Spleen (tissue), 11 donors: ENCODE measurements around the gene RYR3. TPM values are rescaled to one million over a fixed set of nuclear protein-coding genes. Genes with fewer than 3 reads are reported as not detected.
A peak's percentile ranks its signal among the peaks of the same experiment; 100 is the strongest.

Experiments
- DNase-seq: peaks from one replicate; pipeline ENCODE4 v3.0.0-alpha.2; 2020
- H3K27ac ChIP-seq, 8 donors: fragments of 200-600 bp; sonication (generic) in 7 of 8; 1 replicate in 4 of 8; 2 replicates in 4 of 8; pipeline versions ENCODE4 v1.5.0 to v1.8.0; 2016 to 2021; ENCODE audit warnings: inconsistent platforms in 4 of 8, mild to moderate bottlenecking in 4 of 8, moderate library complexity in 1 of 8
- H3K27me3 ChIP-seq, 7 donors: fragments of 200-600 bp; sonication (generic) in 6 of 7; replicated peaks in 1 of 7; 1 replicate in 4 of 7; 2 replicates in 3 of 7; pipeline versions ENCODE4 v1.5.0 to v1.8.0; 2016 to 2021; ENCODE audit warnings: inconsistent platforms in 3 of 7, mild to moderate bottlenecking in 1 of 7
- H3K36me3 ChIP-seq, 6 donors: fragments of 200-600 bp; sonication (generic) in 5 of 6; 1 replicate in 4 of 6; 2 replicates in 2 of 6; pipeline versions ENCODE4 v1.5.0 to v1.8.0; 2016 to 2021; ENCODE audit warnings: inconsistent platforms in 2 of 6
- H3K4me1 ChIP-seq, 6 donors: fragments of 200-600 bp; sonication (generic) in 5 of 6; 1 replicate in 3 of 6; 2 replicates in 3 of 6; pipeline versions ENCODE4 v1.5.0 to v1.8.0; 2016 to 2021; ENCODE audit warnings: inconsistent platforms in 3 of 6
- H3K4me3 ChIP-seq, 8 donors: fragments of 200-600 bp; sonication (generic) in 7 of 8; 1 replicate in 4 of 8; 2 replicates in 4 of 8; pipeline versions ENCODE4 v1.5.0 to v1.8.0; 2016 to 2021; ENCODE audit warnings: inconsistent platforms in 4 of 8, mild to moderate bottlenecking in 4 of 8, moderate library complexity in 2 of 8
- H3K9me3 ChIP-seq, 8 donors: fragments of 200-600 bp; sonication (generic) in 7 of 8; 1 replicate in 4 of 8; 2 replicates in 4 of 8; pipeline versions ENCODE4 v1.5.0 to v1.8.0; 2016 to 2021; ENCODE audit warnings: inconsistent platforms in 4 of 8
- POLR2A ChIP-seq, 3 donors: fragments of 450-650 bp; IDR thresholded peaks; one replicate each; pipeline ENCODE4 v1.5.1; 2017; ENCODE audit warnings: antibody characterized with exemption in 3 of 3, mild to moderate bottlenecking in 1 of 3
- POLR2AphosphoS5 ChIP-seq, 3 donors: sonication (generic); formaldehyde crosslinking; IDR thresholded peaks; one replicate each; pipeline ENCODE4 v1.5.1; 2017; ENCODE audit warnings: antibody characterized with exemption in 3 of 3
- WGBS, 5 donors: extraction: QIAGEN DNeasy Blood & Tissue Kit in 3 of 5; methylation state at CpG; one replicate each; pipeline versions ENCODE4 v1.1.5 to v1.1.7; 2013 to 2018; 5-methylcytosine and 5-hydroxymethylcytosine counted together
- intact Hi-C: fragments of 100-400 bp; cut with DNase I; formaldehyde crosslinking; loops from one replicate; pipeline ENCODE4 v1.15.0; 2023; ENCODE audit warnings: low total_unique reads
- polyA plus RNA-seq, 3 donors: library from polyadenylated mRNA; stranded (reverse); fragments of 200-250 nt; gene quantifications; one replicate each; pipeline ENCODE4 v1.2.1, GENCODE V29; 2013
- total RNA-seq, 7 donors: library from RNA; depleted of rRNA in 3 of 7; stranded (reverse); fragments of >200 nt in 3 of 7; fragmentation: NEBNext Ultra II Directional in 4 of 7; extraction: Animal tissue kit (Norgen Biotek cat#: 25700) in 4 of 7; gene quantifications; one replicate each; pipeline versions ENCODE4 v1.1.0 to v1.2.1, GENCODE V29; 2016 to 2021
- TF ChIP-seq, protein P1 (sequence below), 11 experiments: fragments of 200-600 bp in 7 of 11; fragments of 450-650 bp in 4 of 11; sonication (generic) in 4 of 11; IDR thresholded peaks in 8 of 11; conservative IDR thresholded peaks in 3 of 11; 1 replicate in 7 of 11; 2 replicates in 4 of 11; pipeline versions ENCODE4 v1.4.0 to v1.8.0; 2016 to 2021; ENCODE audit warnings: antibody characterized with exemption in 11 of 11, inconsistent platforms in 4 of 11, mild to moderate bottlenecking in 1 of 11
- donor health status: healthy with polysubstance abuse.
- donor health status: DM: no; HTN: no; CAD: no; lungs with moderate emphysema.
- donor health status: DM: no; HTN: no; CAD: no.
- donor health status: Bipolar disorder and iron deficiency.
- donor health status: healthy.
- donor health status: DM: no; HTN: no; CAD: no.
- donor health status: DM: yes; HTN: yes; CAD: no.

Gene RYR3
- total and polyA plus RNA-seq, 10 donors = 0.11 to 5.9 (median 1.3) TPM

DNA sequence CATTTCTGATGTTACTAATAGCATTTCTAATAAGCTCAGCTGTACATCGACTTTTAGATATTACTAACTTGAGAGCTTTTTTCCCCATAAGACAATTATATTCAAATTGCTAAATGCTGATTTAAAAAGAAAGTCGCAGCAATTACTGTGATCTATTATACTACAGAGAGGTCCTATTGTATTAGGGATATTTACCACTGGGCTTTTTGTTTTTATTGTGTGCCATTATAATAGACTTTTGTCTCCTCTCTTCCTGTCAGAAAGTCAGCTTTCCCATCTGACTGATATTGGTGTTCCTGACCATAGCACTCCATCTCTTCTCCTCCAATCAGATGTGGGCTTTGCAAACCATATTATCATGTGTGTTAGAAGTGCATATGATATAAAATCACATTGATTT, 27.2 kb upstream of the RYR3 start:
- DNase-seq = no peak
- WGBS, 5 donors = 83 to 91% (median 88%) methylated on average over 2 of the region's 2 CpGs
- Histone ChIP-seq H3K4me3 (no peak overlapping the region), H3K27me3 (peaks cover 0 to 6% (median 0%) of the 10 kb centered on the region in 7 donors), H3K4me1 (no peaks in the 10 kb centered on the region), H3K9me3 (no peaks in the 10 kb centered on the region), H3K27ac (no peak overlapping the region), H3K36me3 (no peaks in the 10 kb centered on the region)
- TF ChIP-seq POLR2AphosphoS5 (IDR thresholded peaks at IDR 0.05) (no peak), POLR2A (IDR thresholded peaks at IDR 0.05) (no peak)
- TF ChIP-seq, protein P1, sequence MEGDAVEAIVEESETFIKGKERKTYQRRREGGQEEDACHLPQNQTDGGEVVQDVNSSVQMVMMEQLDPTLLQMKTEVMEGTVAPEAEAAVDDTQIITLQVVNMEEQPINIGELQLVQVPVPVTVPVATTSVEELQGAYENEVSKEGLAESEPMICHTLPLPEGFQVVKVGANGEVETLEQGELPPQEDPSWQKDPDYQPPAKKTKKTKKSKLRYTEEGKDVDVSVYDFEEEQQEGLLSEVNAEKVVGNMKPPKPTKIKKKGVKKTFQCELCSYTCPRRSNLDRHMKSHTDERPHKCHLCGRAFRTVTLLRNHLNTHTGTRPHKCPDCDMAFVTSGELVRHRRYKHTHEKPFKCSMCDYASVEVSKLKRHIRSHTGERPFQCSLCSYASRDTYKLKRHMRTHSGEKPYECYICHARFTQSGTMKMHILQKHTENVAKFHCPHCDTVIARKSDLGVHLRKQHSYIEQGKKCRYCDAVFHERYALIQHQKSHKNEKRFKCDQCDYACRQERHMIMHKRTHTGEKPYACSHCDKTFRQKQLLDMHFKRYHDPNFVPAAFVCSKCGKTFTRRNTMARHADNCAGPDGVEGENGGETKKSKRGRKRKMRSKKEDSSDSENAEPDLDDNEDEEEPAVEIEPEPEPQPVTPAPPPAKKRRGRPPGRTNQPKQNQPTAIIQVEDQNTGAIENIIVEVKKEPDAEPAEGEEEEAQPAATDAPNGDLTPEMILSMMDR (IDR thresholded peaks at IDR 0.05 in 8 of 11, conservative IDR thresholded peaks at IDR 0.05 in 3 of 11) = no peak
- intact Hi-C loops = no loop called here

DNA sequence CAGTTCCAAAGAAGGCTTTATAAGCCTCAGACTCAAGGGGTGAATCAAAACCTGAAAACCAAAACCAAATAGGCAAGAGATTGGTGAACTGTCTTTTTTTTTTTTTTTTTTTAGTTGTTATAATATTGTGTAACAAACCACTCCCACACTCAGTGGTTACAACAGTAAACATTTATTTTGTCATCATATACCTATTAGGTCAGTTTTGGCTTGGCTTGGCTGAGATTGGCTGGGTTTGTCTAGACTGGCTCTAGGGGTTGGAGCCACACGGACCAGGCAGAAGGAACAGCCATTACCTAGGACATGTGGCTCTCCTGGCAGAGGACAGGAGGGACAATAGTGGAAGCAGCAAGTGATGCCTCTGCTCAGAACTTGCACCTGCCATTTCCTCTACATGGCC, 26.4 kb upstream of the RYR3 start:
- no peak overlapping the region for H3K27ac ChIP-seq
- no peak overlapping the region for H3K4me3 ChIP-seq
- no peak for DNase-seq
- WGBS, 5 donors = 62 to 86% (median 71%) methylated on average over 1 of the region's 1 CpG
- H3K4me1 ChIP-seq = no peaks in the 10 kb centered on the region
- no peak for TF ChIP-seq POLR2A (IDR thresholded peaks at IDR 0.05)
- TF ChIP-seq POLR2AphosphoS5 (IDR thresholded peaks at IDR 0.05) = no peak
- TF ChIP-seq, protein P1 (IDR thresholded peaks at IDR 0.05 in 8 of 11, conservative IDR thresholded peaks at IDR 0.05 in 3 of 11) = no peak
- peaks cover 0 to 3% (median 0%) of the 10 kb centered on the region in 7 donors for H3K27me3 ChIP-seq
- intact Hi-C loops = no loop called here
- no peaks in the 10 kb centered on the region for H3K36me3 ChIP-seq
- no peaks in the 10 kb centered on the region for H3K9me3 ChIP-seq

DNA sequence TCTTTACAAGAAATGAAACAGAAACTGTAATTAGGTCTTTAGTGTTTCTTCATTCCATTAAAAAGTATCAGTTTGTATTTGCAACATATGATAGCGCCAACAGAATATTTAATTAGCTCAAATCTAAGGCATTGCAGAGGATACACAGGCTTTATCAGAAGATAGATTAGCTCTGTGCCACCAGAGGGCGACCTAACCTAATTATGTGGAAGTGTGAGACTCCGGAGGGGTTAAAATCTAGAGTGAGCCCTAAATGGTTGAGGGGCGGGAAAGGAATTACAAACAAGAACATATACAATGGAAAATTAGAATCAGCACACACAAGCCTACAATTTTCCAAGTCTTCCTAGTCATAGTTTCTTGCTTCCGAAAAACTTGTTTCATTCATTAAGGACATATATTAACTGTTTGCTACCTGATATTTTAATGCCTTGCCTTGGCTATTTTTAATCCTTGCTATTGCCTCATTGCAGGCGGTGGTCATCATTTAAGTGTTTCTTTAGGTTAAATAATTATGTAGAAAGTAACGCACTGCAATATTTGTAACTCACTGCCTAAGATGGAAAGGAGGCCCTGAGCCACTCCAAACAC, 18.0 kb upstream of the RYR3 start:
- Histone ChIP-seq H3K9me3 (no peaks in the 10 kb centered on the region), H3K27ac (no peak overlapping the region), H3K27me3 (peaks cover 0 to 15% (median 0%) of the 10 kb centered on the region in 7 donors), H3K4me1 (no peaks in the 10 kb centered on the region), H3K4me3 (no peak overlapping the region), H3K36me3 (no peaks in the 10 kb centered on the region)
- 30 to 46% (median 41%) methylated on average over 7 of the region's 7 CpGs for WGBS, 5 donors
- intact Hi-C loops = loop anchor here (5.0 kb wide), 1 partner anchor 404 kb away; no protein-coding TSS in a partner anchor
- no peak for TF ChIP-seq POLR2A (IDR thresholded peaks at IDR 0.05)
- TF ChIP-seq POLR2AphosphoS5 (IDR thresholded peaks at IDR 0.05) = no peak
- TF ChIP-seq, protein P1 (IDR thresholded peaks at IDR 0.05 in 8 of 11, conservative IDR thresholded peaks at IDR 0.05 in 3 of 11) = peak in 9 of 11 experiments; percentile 34 to 62 (median 49)
- no peak for DNase-seq

DNA sequence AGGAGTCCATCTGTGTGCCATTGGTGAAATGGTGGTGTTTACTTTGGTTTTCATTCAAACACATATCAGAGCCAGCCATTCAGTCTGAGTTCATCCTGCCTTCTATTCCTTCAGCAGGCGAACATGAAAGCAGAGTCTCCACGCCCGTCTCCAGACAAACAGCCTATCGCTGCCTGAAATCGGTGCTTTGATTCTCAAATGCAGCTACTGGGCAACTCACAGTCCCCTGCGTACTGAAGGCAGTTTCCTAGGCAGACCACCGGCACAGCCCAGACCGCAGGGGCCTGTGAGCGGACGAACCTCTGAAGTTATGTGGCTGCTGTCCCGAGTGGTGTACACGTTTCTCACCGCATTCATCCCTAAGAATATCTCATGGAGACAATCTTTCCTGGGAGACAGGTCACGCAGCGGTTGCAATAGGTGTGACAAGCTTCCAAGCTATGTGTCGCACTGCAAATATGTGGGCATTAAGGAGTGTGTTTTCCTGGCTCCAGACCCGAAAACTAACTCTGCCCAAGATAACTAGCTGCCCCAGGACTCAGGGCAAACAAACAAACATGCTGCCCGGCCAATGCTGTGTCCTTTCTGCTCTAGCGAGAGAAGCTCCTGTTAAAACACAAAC, 16.9 kb upstream of the RYR3 start:
- Histone ChIP-seq H3K4me1 (no peaks in the 10 kb centered on the region), H3K36me3 (no peaks in the 10 kb centered on the region), H3K4me3 (no peak overlapping the region), H3K27ac (no peak overlapping the region), H3K27me3 (peaks cover 0 to 15% (median 0%) of the 10 kb centered on the region in 7 donors), H3K9me3 (no peaks in the 10 kb centered on the region)
- 79 to 86% (median 85%) methylated on average over 13 to 19 of the region's 19 CpGs for WGBS, 5 donors
- TF ChIP-seq POLR2A (IDR thresholded peaks at IDR 0.05) = no peak
- no peak for DNase-seq
- intact Hi-C loops = loop anchor here (5.0 kb wide), 1 partner anchor 403 kb away; no protein-coding TSS in a partner anchor
